ENCODE data around the gene TPST1. TPM values are rescaled to one million over a fixed set of nuclear protein-coding genes. Genes with fewer than 3 reads are reported as not detected.
"Not testable (repeated sequence)": the region's sequence is repeated elsewhere in the genome, so short reads cannot be mapped to it uniquely, and the experiment has no call there.

TPST1 gene
- 53.2 and 59.9 TPM in 2 replicates for total RNA-seq (2014; rRNA removed; shearing (Covaris generic); ENCODE audit: low replicate concordance)

DNA sequence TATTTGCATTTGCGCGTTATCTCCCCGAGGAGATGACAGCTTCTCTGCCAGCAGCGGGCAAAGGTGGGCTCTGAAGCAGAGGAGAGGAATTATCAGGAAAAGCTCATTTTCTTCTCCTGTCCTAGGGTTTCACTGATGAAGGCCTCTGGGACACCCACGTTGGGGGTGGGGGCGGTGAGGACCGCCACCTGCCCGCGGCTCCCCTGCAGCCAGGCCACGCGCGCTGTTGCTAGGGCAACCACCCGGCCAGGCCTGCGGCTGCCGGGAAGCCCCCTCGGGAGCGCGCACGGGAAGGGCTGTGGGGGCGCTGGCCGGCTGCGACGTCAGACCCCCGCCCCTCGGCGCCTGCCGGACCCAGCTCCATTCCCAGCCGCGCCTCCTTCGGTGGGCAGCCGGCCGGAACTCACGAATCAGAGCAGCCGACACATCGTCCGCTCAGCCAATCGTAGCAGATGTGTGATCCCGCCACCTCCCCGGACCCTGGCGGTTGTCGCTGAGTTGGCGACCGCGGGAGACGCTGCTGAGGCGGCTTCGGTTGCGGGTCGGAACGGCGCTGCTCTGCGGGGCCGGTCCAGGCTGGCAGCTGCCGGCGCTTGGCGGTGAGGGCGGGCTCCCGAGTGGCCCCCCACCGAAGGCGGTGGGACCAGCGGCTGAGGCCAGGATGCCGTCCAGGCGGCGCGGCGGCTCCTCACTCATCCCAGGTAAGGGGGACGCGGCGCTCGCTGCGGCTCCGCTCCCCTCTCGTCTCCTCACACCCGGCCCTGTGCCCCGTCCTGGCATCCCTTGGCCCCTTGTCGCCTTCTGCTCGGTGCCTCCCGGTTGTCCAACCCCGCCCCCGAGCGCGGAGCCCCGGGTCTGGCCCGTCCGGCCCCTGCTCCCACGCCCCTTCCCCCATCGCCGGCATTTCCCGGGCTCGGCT is at the start of gene TPST1:
TPST1 (plus strand) TSS at position 513 of the 919 bp plus-strand sequence. CDS start 35,092 bp downstream, outside the sequence.
- peak; percentile 96 for DNase-seq (ENCODE audit: low read depth)
- in situ Hi-C loops (cut with HindIII; ENCODE audit: low pct_unique_long_range_greater_than_20kb, low sequenced_read_pairs) = no loop called here

DNA sequence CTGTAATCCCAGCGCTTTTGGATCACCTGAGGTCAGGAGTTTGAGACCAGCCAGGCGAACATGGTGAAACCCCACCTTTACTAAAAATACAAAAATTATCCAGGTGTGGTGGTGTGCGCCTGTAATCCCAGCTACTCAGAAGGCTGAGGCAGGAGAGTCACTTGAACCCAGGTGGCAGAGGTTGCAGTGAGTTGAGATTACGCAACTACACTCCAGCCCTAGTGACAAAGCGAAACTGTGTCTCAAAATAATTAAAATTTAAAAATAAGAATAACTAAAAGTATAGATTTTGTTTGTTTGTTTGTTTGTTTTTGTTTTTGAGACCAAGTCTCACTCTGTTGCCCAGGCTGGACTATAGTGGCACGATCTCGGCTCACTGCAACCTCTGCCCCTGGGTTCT is 49.1 kb upstream of the TPST1 start:
- DNase-seq (ENCODE audit: low read depth) = peak; percentile 44
- in situ Hi-C loops (cut with HindIII; ENCODE audit: low pct_unique_long_range_greater_than_20kb, low sequenced_read_pairs) = not testable (repeated sequence)

DNA sequence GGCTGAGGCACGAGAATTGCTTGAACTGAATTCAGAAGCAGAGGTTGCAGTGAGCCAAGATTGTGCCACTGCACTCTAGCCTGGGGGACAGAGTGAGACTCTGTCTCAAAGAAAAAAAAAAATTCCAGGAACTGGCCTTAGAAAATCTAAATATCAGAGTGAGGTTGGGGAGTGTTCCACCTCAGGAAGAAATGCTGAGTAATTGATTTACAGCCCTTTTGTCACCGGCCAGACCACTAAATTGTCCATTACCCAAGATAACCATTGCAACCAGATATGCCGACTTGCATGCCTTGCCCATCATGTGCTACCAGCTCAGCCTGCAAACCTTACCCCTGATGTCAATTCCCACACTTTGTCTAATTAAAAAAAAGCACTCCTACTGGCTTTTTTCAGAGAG is 48.1 kb upstream of the TPST1 start:
- DNase-seq (ENCODE audit: low read depth) = peak; percentile 88
- in situ Hi-C loops (cut with HindIII; ENCODE audit: low pct_unique_long_range_greater_than_20kb, low sequenced_read_pairs) = no loop called here

- DNase-seq (ENCODE audit: low read depth) = no peak
These were observed 42.5 kb upstream of the TPST1 start for GRCh38 chr7:66162622-66163021.

DNA sequence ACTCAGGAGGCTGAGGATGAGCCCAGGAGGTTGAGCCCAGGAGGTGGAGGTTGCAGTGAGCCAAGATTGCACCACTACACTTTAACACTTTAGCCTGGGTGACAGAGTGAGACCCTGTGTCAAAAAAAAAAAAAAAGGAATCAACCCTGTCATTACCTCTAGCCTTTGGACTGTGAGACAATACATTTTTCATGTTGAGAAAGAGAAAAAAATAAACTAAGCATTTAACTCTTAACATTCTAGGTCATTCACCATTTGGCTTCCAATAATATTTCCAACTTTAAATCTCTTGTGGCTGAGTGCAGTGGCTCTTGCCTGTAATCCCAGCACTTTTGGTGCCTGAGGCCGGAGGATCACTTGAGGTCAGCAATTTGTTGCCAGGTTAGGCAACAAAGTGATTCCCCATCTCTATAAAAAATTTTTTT is 41.9 kb upstream of the TPST1 start:
- no peak for DNase-seq (ENCODE audit: low read depth)
- in situ Hi-C loops (cut with HindIII; ENCODE audit: low pct_unique_long_range_greater_than_20kb, low sequenced_read_pairs) = no loop called here

More at GRCh38 chr7:66162622-66163021, 42.5 kb upstream of the TPST1 start:
- in situ Hi-C loops (cut with HindIII; ENCODE audit: low pct_unique_long_range_greater_than_20kb, low sequenced_read_pairs) = no loop called here

DNA sequence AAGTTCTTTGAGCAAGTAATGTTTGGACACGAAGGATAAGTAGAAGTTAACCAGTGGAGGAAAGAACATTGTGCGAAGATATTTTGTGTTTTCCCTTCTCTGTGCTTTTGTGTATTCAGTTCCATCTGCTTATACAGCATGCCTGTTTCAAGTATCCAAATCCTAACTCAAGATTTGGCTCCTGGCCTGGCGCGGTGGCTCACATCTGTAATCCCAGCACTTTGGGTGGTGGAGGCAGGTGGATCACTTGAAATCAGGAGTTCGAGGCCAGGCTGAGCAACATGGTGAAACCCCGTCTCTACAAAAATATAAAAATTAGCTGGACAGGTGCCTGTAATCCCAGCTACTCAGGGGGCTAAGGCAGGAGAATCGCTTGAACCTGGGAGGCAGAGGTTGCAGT is 40.8 kb upstream of the TPST1 start:
- in situ Hi-C loops (cut with HindIII; ENCODE audit: low pct_unique_long_range_greater_than_20kb, low sequenced_read_pairs) = no loop called here
- no peak for DNase-seq (ENCODE audit: low read depth)

GRCh38 chr7:66167773-66168387 is 37.3 kb upstream of the TPST1 start:
- in situ Hi-C loops (cut with HindIII; ENCODE audit: low pct_unique_long_range_greater_than_20kb, low sequenced_read_pairs) = no loop called here
- DNase-seq (ENCODE audit: low read depth) = peak; percentile 73

- DNase-seq (ENCODE audit: low read depth) = peak; percentile 45
- in situ Hi-C loops (cut with HindIII; ENCODE audit: low pct_unique_long_range_greater_than_20kb, low sequenced_read_pairs) = no loop called here
These were observed 35.5 kb upstream of the TPST1 start for GRCh38 chr7:66169616-66170015.

GRCh38 chr7:66170309-66171231 is 34.6 kb upstream of the TPST1 start:
- DNase-seq (ENCODE audit: low read depth) = peak; percentile 87
- in situ Hi-C loops (cut with HindIII; ENCODE audit: low pct_unique_long_range_greater_than_20kb, low sequenced_read_pairs) = no loop called here

GRCh38 chr7:66172536-66173401 is 32.4 kb upstream of the TPST1 start:
- in situ Hi-C loops (cut with HindIII; ENCODE audit: low pct_unique_long_range_greater_than_20kb, low sequenced_read_pairs); DNase-seq (ENCODE audit: low read depth): not testable (repeated sequence)

- in situ Hi-C loops (cut with HindIII; ENCODE audit: low pct_unique_long_range_greater_than_20kb, low sequenced_read_pairs) = no loop called here
- DNase-seq (ENCODE audit: low read depth) = no peak
These were observed 31.3 kb upstream of the TPST1 start for GRCh38 chr7:66173856-66174255.

- DNase-seq (ENCODE audit: low read depth); in situ Hi-C loops (cut with HindIII; ENCODE audit: low pct_unique_long_range_greater_than_20kb, low sequenced_read_pairs): not testable (repeated sequence)
These were observed 30.1 kb upstream of the TPST1 start for GRCh38 chr7:66175006-66175405.

DNA sequence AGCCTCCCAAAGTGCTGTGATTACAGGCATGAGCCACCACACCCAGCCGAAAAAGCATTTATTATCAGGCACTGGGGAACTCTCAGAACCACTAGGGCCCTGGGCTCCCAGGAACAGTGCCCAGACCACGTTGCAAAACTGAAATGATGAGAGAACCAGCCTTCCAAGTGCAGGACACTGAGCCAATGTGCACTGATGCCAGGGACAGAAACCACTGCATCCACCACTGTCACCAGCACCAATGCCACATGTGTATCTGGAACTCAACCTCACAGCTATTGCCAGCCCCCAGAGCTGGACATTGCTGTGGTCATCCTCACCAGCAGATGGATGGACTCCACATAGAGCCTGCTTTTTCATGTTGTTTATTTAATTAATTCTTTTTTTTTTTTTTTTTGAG is 28.2 kb upstream of the TPST1 start:
- DNase-seq (ENCODE audit: low read depth) = no peak
- in situ Hi-C loops (cut with HindIII; ENCODE audit: low pct_unique_long_range_greater_than_20kb, low sequenced_read_pairs) = no loop called here

DNA sequence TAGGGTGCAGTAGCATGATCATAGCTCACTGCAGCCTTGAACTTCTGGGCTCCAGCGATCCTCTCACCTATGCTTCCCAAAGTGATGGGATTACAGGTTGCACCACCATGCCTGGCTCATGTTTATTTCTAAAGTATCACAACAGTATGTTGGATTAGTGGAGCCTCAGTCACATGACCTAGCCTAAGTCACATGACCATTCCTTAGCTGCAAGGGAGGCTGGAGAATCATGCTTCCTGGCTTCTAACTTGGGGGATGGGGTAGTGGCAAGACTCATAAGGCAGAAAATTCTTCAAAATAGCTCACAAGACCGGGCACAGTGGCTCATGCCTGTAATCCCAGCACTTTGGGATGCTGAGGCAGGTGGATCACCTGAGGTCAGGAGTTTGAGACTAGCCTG is 26.9 kb upstream of the TPST1 start:
- in situ Hi-C loops (cut with HindIII; ENCODE audit: low pct_unique_long_range_greater_than_20kb, low sequenced_read_pairs) = no loop called here
- no peak for DNase-seq (ENCODE audit: low read depth)

DNA sequence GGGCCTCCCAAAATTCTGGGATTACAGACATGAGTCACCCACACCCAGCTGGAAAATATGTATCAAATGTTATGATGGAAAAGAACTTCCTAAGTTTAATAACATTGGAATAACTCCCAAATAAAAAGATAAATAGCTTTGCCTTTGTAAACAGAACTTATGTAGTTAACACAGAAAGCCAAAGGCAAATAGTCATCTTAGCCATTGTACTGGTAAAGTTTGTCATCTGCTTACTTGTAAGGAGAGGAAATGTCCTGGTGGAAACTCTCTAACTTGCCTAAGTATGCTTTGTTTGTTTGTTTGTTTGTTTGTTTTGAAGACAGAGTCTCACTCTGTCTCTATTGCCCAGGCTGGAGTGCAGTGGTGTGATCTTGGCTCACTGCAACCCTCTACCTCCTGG is 23.8 kb upstream of the TPST1 start:
- in situ Hi-C loops (cut with HindIII; ENCODE audit: low pct_unique_long_range_greater_than_20kb, low sequenced_read_pairs) = no loop called here
- no peak for DNase-seq (ENCODE audit: low read depth)

- DNase-seq (ENCODE audit: low read depth) = no peak
- in situ Hi-C loops (cut with HindIII; ENCODE audit: low pct_unique_long_range_greater_than_20kb, low sequenced_read_pairs) = no loop called here
These were observed 23.3 kb upstream of the TPST1 start for GRCh38 chr7:66181845-66182244.

- in situ Hi-C loops (cut with HindIII; ENCODE audit: low pct_unique_long_range_greater_than_20kb, low sequenced_read_pairs) = no loop called here
- DNase-seq (ENCODE audit: low read depth) = no peak
These were observed 22.2 kb upstream of the TPST1 start for GRCh38 chr7:66182920-66183319.

DNA sequence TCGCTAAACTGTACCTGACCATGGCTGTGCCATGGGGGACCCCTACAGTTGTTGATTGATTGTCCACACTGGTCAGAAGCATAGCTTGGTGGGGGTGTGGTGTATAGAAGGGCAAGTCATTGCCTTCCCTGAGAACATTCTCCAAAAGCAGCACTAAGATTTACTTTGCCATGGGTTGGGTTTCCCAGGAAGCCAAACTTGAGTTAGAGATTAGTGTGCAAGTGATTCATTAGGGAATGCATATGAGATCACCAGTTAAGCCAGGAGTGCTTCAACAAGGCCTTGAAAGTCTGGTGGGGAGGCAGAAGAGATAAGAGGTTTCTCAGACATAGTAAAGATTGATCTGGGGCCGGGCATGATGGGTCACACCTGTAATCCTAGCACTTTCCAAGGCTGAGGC is 21.4 kb upstream of the TPST1 start:
- DNase-seq (ENCODE audit: low read depth) = no peak
- in situ Hi-C loops (cut with HindIII; ENCODE audit: low pct_unique_long_range_greater_than_20kb, low sequenced_read_pairs) = no loop called here
